KMS-11 (cell line): Measurements from ENCODE around the gene PIGC.

Source experiments
- H2AFZ ChIP-seq: fragments of 200-600 bp; sonication (generic); 2 replicates; pipeline ENCODE4 v1.6.1; 2016; ENCODE audit warnings: antibody characterized with exemption, mixed run types, low read depth
- H3K27ac ChIP-seq: fragments of 200-600 bp; sonication (generic); 2 replicates; pipeline ENCODE4 v1.6.1; 2016; ENCODE audit warnings: mild to moderate bottlenecking, mixed run types
- H3K27me3 ChIP-seq: fragments of 200-600 bp; sonication (generic); 2 replicates; pipeline ENCODE4 v1.6.1; 2017; ENCODE audit warnings: mild to moderate bottlenecking, low read depth, mixed run types, moderate library complexity; ENCODE audit not compliant: insufficient read depth
- H3K36me3 ChIP-seq: fragments of 200-600 bp; sonication (generic); 2 replicates; pipeline ENCODE4 v1.6.1; 2017; ENCODE audit warnings: mild to moderate bottlenecking, mixed run types; ENCODE audit not compliant: insufficient read depth
- H3K4me1 ChIP-seq: fragments of 200-600 bp; sonication (generic); 2 replicates; pipeline ENCODE4 v1.6.1; 2016; ENCODE audit warnings: mild to moderate bottlenecking, low read depth, mixed run types; ENCODE audit not compliant: poor library complexity, severe bottlenecking
- H3K4me2 ChIP-seq: fragments of 200-600 bp; sonication (generic); 2 replicates; pipeline ENCODE4 v1.7.0; 2016; ENCODE audit warnings: mild to moderate bottlenecking, mixed run types
- H3K4me3 ChIP-seq: fragments of 200-600 bp; sonication (generic); IDR thresholded peaks from 2 replicates; pipeline ENCODE4 v1.6.1; 2017; ENCODE audit warnings: low read depth, low read length, mixed read lengths; ENCODE audit not compliant: insufficient read depth
- H3K79me2 ChIP-seq: fragments of 200-600 bp; sonication (generic); 2 replicates; pipeline ENCODE4 v1.6.1; 2016; ENCODE audit warnings: low read depth, mixed run types; ENCODE audit not compliant: insufficient read depth
- H3K9ac ChIP-seq: fragments of 200-600 bp; sonication (generic); 2 replicates; pipeline ENCODE4 v1.6.1; 2016; ENCODE audit warnings: mild to moderate bottlenecking, mixed run types
- H4K20me1 ChIP-seq: fragments of 200-600 bp; sonication (generic); 2 replicates; pipeline ENCODE4 v1.6.1; 2016; ENCODE audit warnings: mild to moderate bottlenecking, mixed run types; ENCODE audit not compliant: insufficient read depth
- CTCF ChIP-seq: fragments of 200-600 bp; sonication (generic); conservative IDR thresholded peaks from 2 replicates; pipeline ENCODE4 v1.6.1; 2017; ENCODE audit warnings: low read depth, mild to moderate bottlenecking, antibody characterized with exemption, low read length, moderate library complexity, mixed read lengths

Gene PIGC

GRCh38 chr1:172487550-172487949 is 43.7 kb upstream of the PIGC start:
- Histone ChIP-seq H3K4me3 (no peak overlapping the region), H3K4me1 (no peaks in the 10 kb centered on the region), H3K27me3 (no peaks in the 10 kb centered on the region), H2AFZ (no peak overlapping the region), H3K4me2 (no peak overlapping the region), H3K9ac (no peak overlapping the region), H3K27ac (no peak overlapping the region), H3K36me3 (no peaks in the 10 kb centered on the region), H3K79me2 (no peaks in the 10 kb centered on the region), H4K20me1 (no peaks in the 10 kb centered on the region)
- TF ChIP-seq CTCF = no peak

GRCh38 chr1:172486805-172487454 is 43.1 kb upstream of the PIGC start:
- H4K20me1 ChIP-seq = no peaks in the 10 kb centered on the region
- H3K4me2 ChIP-seq = no peak overlapping the region
- no peak overlapping the region for H3K27ac ChIP-seq
- no peak overlapping the region for H2AFZ ChIP-seq
- no peak overlapping the region for H3K9ac ChIP-seq
- no peaks in the 10 kb centered on the region for H3K79me2 ChIP-seq
- H3K27me3 ChIP-seq = no peaks in the 10 kb centered on the region
- TF ChIP-seq CTCF = no peak
- no peaks in the 10 kb centered on the region for H3K4me1 ChIP-seq
- no peak overlapping the region for H3K4me3 ChIP-seq
- no peaks in the 10 kb centered on the region for H3K36me3 ChIP-seq

GRCh38 chr1:172485626-172486025 is 41.8 kb upstream of the PIGC start:
- TF ChIP-seq CTCF = no peak
- no peak overlapping the region for H2AFZ ChIP-seq
- H4K20me1 ChIP-seq = no peaks in the 10 kb centered on the region
- no peak overlapping the region for H3K4me3 ChIP-seq
- H3K4me2 ChIP-seq = no peak overlapping the region
- H3K27ac ChIP-seq = no peak overlapping the region
- H3K27me3 ChIP-seq = no peaks in the 10 kb centered on the region
- no peaks in the 10 kb centered on the region for H3K4me1 ChIP-seq
- H3K9ac ChIP-seq = no peak overlapping the region
- H3K36me3 ChIP-seq = no peaks in the 10 kb centered on the region
- H3K79me2 ChIP-seq = no peaks in the 10 kb centered on the region

GRCh38 chr1:172484252-172484651 is 40.4 kb upstream of the PIGC start:
- Histone ChIP-seq H3K79me2 (no peaks in the 10 kb centered on the region), H3K27ac (no peak overlapping the region), H3K4me2 (no peak overlapping the region), H3K4me3 (no peak overlapping the region), H4K20me1 (no peaks in the 10 kb centered on the region), H3K4me1 (no peaks in the 10 kb centered on the region), H3K27me3 (no peaks in the 10 kb centered on the region), H2AFZ (no peak overlapping the region), H3K9ac (no peak overlapping the region), H3K36me3 (no peaks in the 10 kb centered on the region)
- TF ChIP-seq CTCF = no peak
